Naive thymus-derived CD8-positive, alpha-beta T cell (primary cell): ENCODE results near the gene ATP11B. TPM values are rescaled to one million over a fixed set of nuclear protein-coding genes. Genes with fewer than 3 reads are reported as not detected.

Experiments
- ATAC-seq, 2 donors: fragments of 150-1000 bp; cut with Tn5 transposase in 1 of 2; sonication (Bioruptor Pico), chemical (Tn5 transposase) in 1 of 2; 1 replicate in 1 of 2; 2 replicates in 1 of 2; pipeline ENCODE4 v1.10.0; 2021; ENCODE audit warnings: mild to moderate bottlenecking in 2 of 2, moderate library complexity in 2 of 2
- POLR2A ChIA-PET: fragments of 350-600 bp; sonication (Branson Sonifier 250); formaldehyde crosslinking; loops from one replicate; lab custom pipeline; 2021; ENCODE audit warnings: antibody characterized with exemption; lab: Charles Lee
- DNase-seq, 10 donors: peaks; one replicate each; pipeline versions ENCODE4 v3.0.0 to v3.0.0-alpha.2; 2020 to 2022
- H3K27ac Mint-ChIP-seq, 10 donors: one replicate each; pipeline ENCODE4 v1.8.0; 2020 to 2022; ENCODE audit warnings: mild to moderate bottlenecking in 10 of 10, mixed read lengths in 10 of 10, moderate library complexity in 4 of 10, inconsistent platforms in 1 of 10
- H3K27me3 Mint-ChIP-seq, 5 donors: one replicate each; pipeline ENCODE4 v1.8.0; 2021 to 2022; ENCODE audit warnings: mixed read lengths in 5 of 5
- H3K36me3 Mint-ChIP-seq, 3 donors: one replicate each; pipeline ENCODE4 v1.8.0; 2020 to 2022; ENCODE audit warnings: mixed read lengths in 3 of 3, mild to moderate bottlenecking in 2 of 3, inconsistent platforms in 1 of 3
- H3K4me1 Mint-ChIP-seq, 4 donors: one replicate each; pipeline ENCODE4 v1.8.0; 2021 to 2022; ENCODE audit warnings: mixed read lengths in 4 of 4
- H3K4me3 Mint-ChIP-seq, 10 donors: one replicate each; pipeline ENCODE4 v1.8.0; 2020 to 2022; ENCODE audit warnings: mild to moderate bottlenecking in 10 of 10, mixed read lengths in 10 of 10, moderate library complexity in 6 of 10, inconsistent platforms in 1 of 10
- H3K9me3 Mint-ChIP-seq, 9 donors: one replicate each; pipeline ENCODE4 v1.8.0; 2020 to 2022; ENCODE audit warnings: mixed read lengths in 9 of 9, mild to moderate bottlenecking in 3 of 9, inconsistent platforms in 1 of 9, moderate library complexity in 1 of 9
- polyA plus RNA-seq, 3 donors: library from polyadenylated mRNA; unstranded; fragments of 300-500 nt; fragmentation: Illumina TruSeq; gene quantifications; one replicate each; pipeline ENCODE4 v1.2.3, GENCODE V29; 2021
- total RNA-seq, 8 experiments: library from RNA in 2 of 8; stranded (reverse) in 2 of 8; gene quantifications; one replicate each; pipeline ENCODE4 v1.2.3 and lab custom pipeline; 2021 to 2026

The ATP11B gene
- total and polyA plus RNA-seq, 5 experiments from 2014 or later: 31.6 to 125 (median 48.7) TPM

GRCh38 chr3:182785142-182785541, 8.2 kb upstream of the ATP11B start:
- Mint-ChIP-seq H3K4me3 (no peak overlapping the region), H3K27ac (no peak overlapping the region), H3K9me3 (no peaks in the 10 kb centered on the region), H3K4me1 (peaks cover 0 to 12% (median 1%) of the 10 kb centered on the region in 4 donors), H3K36me3 (no peaks in the 10 kb centered on the region), H3K27me3 (peaks cover 7 to 28% (median 16%) of the 10 kb centered on the region in 5 donors)
- DNase-seq (no peak), ATAC-seq (no peak)
- POLR2A ChIA-PET: no interaction called here

GRCh38 chr3:182785756-182786155, 7.5 kb upstream of the ATP11B start:
- Mint-ChIP-seq H3K4me3 (no peak overlapping the region), H3K36me3 (no peaks in the 10 kb centered on the region), H3K27me3 (peaks cover 7 to 28% (median 15%) of the 10 kb centered on the region in 5 donors), H3K27ac (peak overlapping the region in 1 of 10 donors; percentile 53), H3K9me3 (no peaks in the 10 kb centered on the region), H3K4me1 (peaks cover 0 to 12% (median 1%) of the 10 kb centered on the region in 4 donors)
- POLR2A ChIA-PET: no interaction called here
- no peak for ATAC-seq
- DNase-seq: no peak

- H3K36me3 Mint-ChIP-seq: no peaks in the 10 kb centered on the region
- peaks cover 7 to 28% (median 14%) of the 10 kb centered on the region in 5 donors for H3K27me3 Mint-ChIP-seq
- POLR2A ChIA-PET: no interaction called here
- ATAC-seq (no peak), DNase-seq (no peak)
- H3K4me1 Mint-ChIP-seq: peaks cover 0 to 12% (median 1%) of the 10 kb centered on the region in 4 donors
- no peak overlapping the region for H3K27ac Mint-ChIP-seq
- H3K4me3 Mint-ChIP-seq: no peak overlapping the region
- no peaks in the 10 kb centered on the region for H3K9me3 Mint-ChIP-seq
These were observed 6.6 kb upstream of the ATP11B start for GRCh38 chr3:182786564-182787196.

- H3K4me3 Mint-ChIP-seq: no peak overlapping the region
- ATAC-seq (no peak), DNase-seq (no peak)
- H3K36me3 Mint-ChIP-seq: no peaks in the 10 kb centered on the region
- peaks cover 0 to 11% (median 2%) of the 10 kb centered on the region in 4 donors for H3K4me1 Mint-ChIP-seq
- H3K9me3 Mint-ChIP-seq: no peaks in the 10 kb centered on the region
- no peak overlapping the region for H3K27ac Mint-ChIP-seq
- H3K27me3 Mint-ChIP-seq: peaks cover 7 to 26% (median 14%) of the 10 kb centered on the region in 5 donors
- POLR2A ChIA-PET: no interaction called here
These were observed 5.8 kb upstream of the ATP11B start for GRCh38 chr3:182787302-182788036.

DNA sequence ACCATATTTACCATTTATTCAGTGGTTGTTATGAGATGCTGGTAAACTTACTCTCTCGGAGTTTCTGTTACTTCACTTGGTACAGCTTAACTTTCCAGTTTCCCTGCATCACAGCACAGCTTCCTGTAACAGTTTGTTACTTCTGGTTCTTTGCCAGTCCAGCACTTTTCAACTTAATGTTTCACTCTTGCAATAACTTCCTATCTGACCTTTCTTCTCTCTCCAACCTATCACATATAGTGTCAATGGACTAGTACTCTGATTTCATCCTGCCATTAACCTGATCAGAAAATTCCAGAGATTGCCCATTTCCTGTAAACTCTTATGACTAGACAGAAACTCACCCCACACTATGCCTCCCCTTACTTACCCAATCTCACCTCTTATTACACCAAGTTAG, 3.9 kb upstream of the ATP11B start:
- POLR2A ChIA-PET: no interaction called here
- H3K27me3 Mint-ChIP-seq: peaks cover 5 to 13% (median 10%) of the 10 kb centered on the region in 5 donors
- H3K27ac Mint-ChIP-seq: no peak overlapping the region
- ATAC-seq (no peak), DNase-seq (no peak)
- peaks cover 0 to 14% (median 4%) of the 10 kb centered on the region in 4 donors for H3K4me1 Mint-ChIP-seq
- no peaks in the 10 kb centered on the region for H3K36me3 Mint-ChIP-seq
- no peaks in the 10 kb centered on the region for H3K9me3 Mint-ChIP-seq
- no peak overlapping the region for H3K4me3 Mint-ChIP-seq

DNA sequence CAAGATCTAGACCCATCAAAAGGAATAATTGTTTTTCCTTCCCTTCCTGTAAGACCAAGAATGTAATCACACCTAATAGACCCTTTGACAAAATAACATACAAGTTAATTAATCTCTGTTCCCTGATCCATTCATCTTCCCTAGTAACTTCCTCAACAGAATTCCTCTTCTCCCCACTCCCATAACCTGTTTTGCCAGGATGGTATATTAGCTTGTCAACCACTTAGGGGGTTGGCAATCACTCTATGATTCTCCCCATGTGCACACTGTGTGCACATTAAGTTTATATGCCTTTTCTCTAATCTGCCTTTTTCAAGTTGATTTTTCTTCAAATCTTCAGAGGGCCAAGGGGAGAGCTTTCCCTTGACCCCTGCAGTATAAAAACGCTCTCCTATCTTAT, 2.7 kb upstream of the ATP11B start:
- DNase-seq (no peak), ATAC-seq (no peak)
- Mint-ChIP-seq H3K36me3 (no peaks in the 10 kb centered on the region), H3K4me3 (no peak overlapping the region), H3K27me3 (peaks cover 3 to 10% (median 6%) of the 10 kb centered on the region in 5 donors), H3K4me1 (peaks cover 6 to 23% (median 9%) of the 10 kb centered on the region in 4 donors), H3K27ac (no peak overlapping the region), H3K9me3 (no peaks in the 10 kb centered on the region)
- POLR2A ChIA-PET: no interaction called here

DNA sequence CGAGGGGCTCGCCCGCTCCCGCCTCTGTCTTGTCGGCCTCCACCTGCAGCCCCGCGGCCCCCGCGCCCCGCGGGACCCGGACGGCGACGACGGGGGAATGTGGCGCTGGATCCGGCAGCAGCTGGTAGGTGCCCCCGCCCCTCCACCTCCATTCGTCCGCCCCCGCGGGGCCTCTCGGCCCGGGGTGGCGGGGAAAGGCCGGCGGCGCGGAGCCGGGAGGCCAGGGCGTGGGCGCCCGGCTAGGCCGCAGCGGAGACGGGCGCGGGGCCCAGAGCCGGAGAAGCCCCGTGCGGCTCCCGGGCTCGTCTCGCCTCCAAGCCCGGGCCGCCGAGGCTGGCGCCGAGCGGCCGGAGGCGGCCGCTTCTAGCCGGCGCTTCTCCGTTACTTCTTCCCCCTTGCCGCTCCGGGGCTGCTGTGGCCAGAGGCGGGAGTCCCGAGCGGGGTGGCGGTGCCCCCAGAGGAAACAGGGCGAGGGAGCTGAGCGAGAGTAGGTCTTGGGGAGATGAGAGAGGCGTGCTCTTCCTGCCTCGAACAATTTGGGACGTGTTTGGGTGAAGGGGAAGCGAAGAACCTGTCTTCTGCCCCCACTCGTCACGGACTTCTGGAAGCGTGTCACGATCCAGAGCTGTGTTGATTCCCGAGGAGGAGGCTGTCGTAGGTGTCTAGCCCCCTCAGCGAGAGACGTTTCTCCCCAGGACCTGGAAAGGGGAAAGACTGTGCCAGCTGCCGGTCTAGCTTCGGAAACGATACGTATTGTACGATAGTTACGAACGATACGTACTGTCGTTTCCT, 555 bp downstream of the ATP11B start:
- POLR2A ChIA-PET: interaction anchor here (0.6 to 2.9 kb wide), 5 partner anchors 9 to 187 kb away, joined by 3 to 9 read pairs (median 3); no protein-coding TSS in a partner anchor
- ATAC-seq: peak; percentile 27 to 41
- Mint-ChIP-seq H3K4me3 (peak overlapping the region; percentile 88 to 99 (median 96)), H3K27ac (peak overlapping the region; percentile 92 to 98 (median 97)), H3K9me3 (no peaks in the 10 kb centered on the region), H3K27me3 (no peaks in the 10 kb centered on the region), H3K4me1 (peaks cover 15 to 45% (median 35%) of the 10 kb centered on the region in 4 donors), H3K36me3 (peaks cover 0 to 4% (median 0%) of the 10 kb centered on the region in 3 donors)
- DNase-seq: peak; percentile 13 to 72 (median 45)

GRCh38 chr3:182794455-182795388, 1.4 kb downstream of the ATP11B start:
- Mint-ChIP-seq H3K27ac (peak overlapping the region; percentile 92 to 98 (median 97)), H3K36me3 (peaks cover 0 to 6% (median 0%) of the 10 kb centered on the region in 3 donors), H3K9me3 (no peaks in the 10 kb centered on the region), H3K4me1 (peaks cover 15 to 49% (median 37%) of the 10 kb centered on the region in 4 donors), H3K27me3 (no peaks in the 10 kb centered on the region), H3K4me3 (peak overlapping the region; percentile 88 to 99 (median 96))
- ATAC-seq: no peak
- DNase-seq: no peak
- POLR2A ChIA-PET: interaction anchor here (0.6 to 2.9 kb wide), 6 partner anchors 13 to 1882 kb away, joined by 3 to 9 read pairs (median 4); partner anchors contain the start of gene FXR1

DNA sequence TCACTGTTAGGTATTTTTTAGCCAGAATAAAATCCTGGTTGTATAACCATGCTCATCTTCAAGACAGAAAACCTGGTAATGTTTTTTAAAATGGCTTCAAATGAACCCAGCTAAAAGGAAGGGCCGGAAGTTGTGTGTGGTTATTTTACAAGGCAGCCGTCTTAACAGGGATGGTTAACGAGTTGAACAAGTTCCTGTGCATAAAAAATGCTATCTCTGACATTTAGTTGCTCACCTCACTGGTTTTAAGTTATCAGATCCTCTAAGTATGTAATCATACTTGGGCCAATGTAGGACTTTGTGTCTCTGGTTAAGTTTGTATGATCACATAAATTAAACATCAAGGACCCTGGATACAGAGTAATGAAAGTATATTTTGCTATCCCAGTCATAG, 2.1 kb downstream of the ATP11B start:
- Mint-ChIP-seq H3K4me3 (peak overlapping the region; percentile 88 to 99 (median 96)), H3K9me3 (no peaks in the 10 kb centered on the region), H3K4me1 (peaks cover 15 to 52% (median 39%) of the 10 kb centered on the region in 4 donors), H3K27ac (peak overlapping the region; percentile 92 to 98 (median 97)), H3K27me3 (no peaks in the 10 kb centered on the region), H3K36me3 (peaks cover 0 to 6% (median 0%) of the 10 kb centered on the region in 3 donors)
- DNase-seq (peak in 9 of 10 donors; percentile 26 to 81 (median 58)), ATAC-seq (peak; percentile 33 to 53)
- POLR2A ChIA-PET: interaction anchor here (0.7 to 1.5 kb wide), 2 partner anchors 83 to 1883 kb away, joined by 4 to 5 read pairs; partner anchors contain the start of gene FXR1

GRCh38 chr3:182796310-182796709, 3.0 kb downstream of the ATP11B start:
- H3K36me3 Mint-ChIP-seq: peaks cover 0 to 10% (median 0%) of the 10 kb centered on the region in 3 donors
- peak overlapping the region in 9 of 10 donors; percentile 25 to 91 (median 46) for H3K4me3 Mint-ChIP-seq
- no peak for DNase-seq
- no peaks in the 10 kb centered on the region for H3K27me3 Mint-ChIP-seq
- no peaks in the 10 kb centered on the region for H3K9me3 Mint-ChIP-seq
- peaks cover 19 to 59% (median 45%) of the 10 kb centered on the region in 4 donors for H3K4me1 Mint-ChIP-seq
- no peak for ATAC-seq
- POLR2A ChIA-PET: interaction anchor here (1.5 kb wide), 1 partner anchor 84 kb away, joined by 5 read pairs; no protein-coding TSS in a partner anchor
- peak overlapping the region; percentile 18 to 98 (median 94) for H3K27ac Mint-ChIP-seq

GRCh38 chr3:182797876-182798275, 4.6 kb downstream of the ATP11B start:
- H3K9me3 Mint-ChIP-seq: no peaks in the 10 kb centered on the region
- POLR2A ChIA-PET: no interaction called here
- no peak for DNase-seq
- H3K36me3 Mint-ChIP-seq: peaks cover 0 to 13% (median 0%) of the 10 kb centered on the region in 3 donors
- H3K4me3 Mint-ChIP-seq: peak overlapping the region in 9 of 10 donors; percentile 12 to 63 (median 45)
- H3K27ac Mint-ChIP-seq: peak overlapping the region in 9 of 10 donors; percentile 50 to 94 (median 78)
- no peak for ATAC-seq
- peaks cover 27 to 68% (median 54%) of the 10 kb centered on the region in 4 donors for H3K4me1 Mint-ChIP-seq
- no peaks in the 10 kb centered on the region for H3K27me3 Mint-ChIP-seq
